ENCODE data around the gene ITGB3.

ITGB3 gene

DNA sequence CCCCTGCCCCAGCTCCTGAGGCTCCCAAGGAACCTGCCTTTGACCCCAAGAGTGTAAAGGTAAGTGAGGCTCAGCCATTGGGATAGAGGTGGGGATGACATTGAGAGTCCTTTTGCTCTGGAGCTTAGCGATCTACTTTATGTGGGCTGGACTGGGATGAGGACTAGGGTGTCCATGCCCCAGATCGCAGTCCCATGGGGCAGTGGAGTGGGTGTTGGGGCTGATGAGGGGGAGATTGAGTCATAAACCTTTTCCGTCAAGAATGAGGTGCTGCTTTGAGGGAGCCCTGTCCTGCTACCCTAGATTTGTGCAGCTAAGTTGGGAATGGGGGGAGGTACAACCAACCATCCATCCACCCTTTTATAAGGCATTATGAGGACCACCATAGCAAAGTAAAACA, 44.1 kb upstream of the ITGB3 start:
- Histone ChIP-seq H2BK5ac (ENCODE audit: low read length) (no peak overlapping the region), H3K4me1 (ENCODE audit: control insufficient read depth in 2 of 2, insufficient read depth in 1 of 2, low read depth in 1 of 2, low read length in 2 of 2) (peaks cover 8 to 17% of the 10 kb centered on the region in 2 donors), H4K91ac (ENCODE audit: low read depth, low read length, poor library complexity) (no peak overlapping the region), H3K27ac (replicated peaks; ENCODE audit: low read length) (no peak overlapping the region), H2BK15ac (ENCODE audit: low read length) (no peak overlapping the region), H3K9me3 (replicated peaks in 1 of 2; ENCODE audit: control insufficient read depth in 2 of 2, insufficient read depth in 1 of 2, low read depth in 1 of 2, low read length in 2 of 2) (no peaks in the 10 kb centered on the region), H2AK5ac (ENCODE audit: low read depth, low read length) (no peak overlapping the region), H3K4ac (ENCODE audit: low read length) (no peak overlapping the region), H2BK120ac (ENCODE audit: low read depth, low read length) (peak overlapping the region; percentile 61), H2AFZ (ENCODE audit: low read length) (peak overlapping the region; percentile 18), H3K27me3 (ENCODE audit: control insufficient read depth in 3 of 3, insufficient read depth in 3 of 3, low read depth in 1 of 3, low read length in 3 of 3) (peaks cover 0 to 34% (median 0%) of the 10 kb centered on the region in 3 experiments), H3K14ac (ENCODE audit: low read length) (no peak overlapping the region), H3K4me3 (ENCODE audit: low read length in 2 of 2) (no peak overlapping the region), H2BK12ac (ENCODE audit: low read length) (no peak overlapping the region), H3K4me2 (ENCODE audit: insufficient read depth, low read length, poor library complexity, severe bottlenecking) (no peak overlapping the region), H3K23ac (ENCODE audit: low read depth, low read length, poor library complexity) (no peak overlapping the region), H3K9ac (ENCODE audit: low read depth, low read length, poor library complexity) (no peak overlapping the region), H3K79me1 (ENCODE audit: low read depth, low read length) (no peaks in the 10 kb centered on the region), H3K18ac (ENCODE audit: low read length) (peak overlapping the region; percentile 66), H4K8ac (ENCODE audit: low read depth, low read length) (no peak overlapping the region), H3K36me3 (replicated peaks in 1 of 2; ENCODE audit: control insufficient read depth in 2 of 2, insufficient read depth in 2 of 2, low read length in 2 of 2) (no peaks in the 10 kb centered on the region)
- no peak for DNase-seq (ENCODE audit: low spot score)
- WGBS, 2 donors (ENCODE audit: extremely low coverage in 2 of 2, insufficient read length in 2 of 2, insufficient replicate concordance in 1 of 2), result no CpG with 5 or more reads among the region's 3 CpGs

DNA sequence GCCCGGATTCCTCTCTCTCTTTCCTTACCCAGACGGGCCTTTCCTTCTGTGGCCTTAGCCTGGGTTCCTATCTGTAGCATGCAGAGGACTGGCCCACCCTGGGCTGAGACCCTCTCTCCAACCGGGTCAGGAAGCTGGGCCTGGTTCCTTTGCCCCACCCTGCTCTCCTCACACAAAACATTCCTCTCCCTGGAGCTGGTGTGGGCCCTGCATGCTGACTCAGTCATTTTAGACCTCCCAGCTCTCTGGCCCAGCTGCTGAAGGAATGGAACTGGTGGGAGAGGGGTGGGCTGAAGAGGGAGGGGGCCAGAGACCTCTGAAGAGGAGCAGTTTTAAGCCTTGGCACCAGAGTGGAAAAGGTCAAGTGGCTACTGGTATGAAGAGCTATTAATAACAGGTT, 43.5 kb upstream of the ITGB3 start:
- no peak overlapping the region for H3K4ac ChIP-seq (ENCODE audit: low read length)
- no peak for DNase-seq (ENCODE audit: low spot score)
- no peak overlapping the region for H4K8ac ChIP-seq (ENCODE audit: low read depth, low read length)
- no peak overlapping the region for H3K9ac ChIP-seq (ENCODE audit: low read depth, low read length, poor library complexity)
- WGBS, 2 donors (ENCODE audit: extremely low coverage in 2 of 2, insufficient read length in 2 of 2, insufficient replicate concordance in 1 of 2), result no CpG with 5 or more reads among the region's 3 CpGs
- H3K27ac ChIP-seq (replicated peaks; ENCODE audit: low read length), result no peak overlapping the region
- no peak overlapping the region for H2BK5ac ChIP-seq (ENCODE audit: low read length)
- no peak overlapping the region for H2BK12ac ChIP-seq (ENCODE audit: low read length)
- peaks cover 0 to 32% (median 0%) of the 10 kb centered on the region in 3 experiments for H3K27me3 ChIP-seq (ENCODE audit: control insufficient read depth in 3 of 3, insufficient read depth in 3 of 3, low read depth in 1 of 3, low read length in 3 of 3)
- no peak overlapping the region for H2BK120ac ChIP-seq (ENCODE audit: low read depth, low read length)
- H4K91ac ChIP-seq (ENCODE audit: low read depth, low read length, poor library complexity), result no peak overlapping the region
- H3K4me1 ChIP-seq (ENCODE audit: control insufficient read depth in 2 of 2, insufficient read depth in 1 of 2, low read depth in 1 of 2, low read length in 2 of 2), result peaks cover 8 to 17% of the 10 kb centered on the region in 2 donors
- no peaks in the 10 kb centered on the region for H3K79me1 ChIP-seq (ENCODE audit: low read depth, low read length)
- H3K9me3 ChIP-seq (replicated peaks in 1 of 2; ENCODE audit: control insufficient read depth in 2 of 2, insufficient read depth in 1 of 2, low read depth in 1 of 2, low read length in 2 of 2), result no peaks in the 10 kb centered on the region
- peak overlapping the region; percentile 18 for H2AFZ ChIP-seq (ENCODE audit: low read length)
- H3K14ac ChIP-seq (ENCODE audit: low read length), result no peak overlapping the region
- H3K4me2 ChIP-seq (ENCODE audit: insufficient read depth, low read length, poor library complexity, severe bottlenecking), result no peak overlapping the region
- H3K18ac ChIP-seq (ENCODE audit: low read length), result peak overlapping the region; percentile 23
- H2AK5ac ChIP-seq (ENCODE audit: low read depth, low read length), result no peak overlapping the region
- H3K36me3 ChIP-seq (replicated peaks in 1 of 2; ENCODE audit: control insufficient read depth in 2 of 2, insufficient read depth in 2 of 2, low read length in 2 of 2), result no peaks in the 10 kb centered on the region
- H3K4me3 ChIP-seq (ENCODE audit: low read length in 2 of 2), result no peak overlapping the region
- H2BK15ac ChIP-seq (ENCODE audit: low read length), result no peak overlapping the region
- H3K23ac ChIP-seq (ENCODE audit: low read depth, low read length, poor library complexity), result no peak overlapping the region

DNA sequence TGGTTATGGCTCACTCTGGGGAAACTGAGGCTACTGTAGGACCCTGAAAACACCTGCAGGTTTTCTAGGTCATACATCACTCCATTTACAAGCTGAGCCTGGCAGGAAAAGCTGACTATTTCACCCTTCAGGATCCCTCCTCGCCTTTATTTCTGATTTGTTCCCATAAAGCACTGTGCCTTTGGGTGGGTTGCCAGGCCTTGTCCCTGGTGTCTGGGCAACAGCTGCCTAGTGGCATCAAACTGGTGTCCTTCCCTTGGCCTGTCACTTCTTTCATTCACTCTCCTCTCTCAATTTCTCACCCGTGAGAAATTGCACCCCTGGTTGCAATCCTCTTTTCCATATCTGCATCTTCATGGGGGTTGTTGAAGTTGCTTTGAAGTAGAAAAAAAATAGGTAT, 42.8 kb upstream of the ITGB3 start:
- H3K36me3 ChIP-seq (replicated peaks in 1 of 2; ENCODE audit: control insufficient read depth in 2 of 2, insufficient read depth in 2 of 2, low read length in 2 of 2), result no peaks in the 10 kb centered on the region
- H2BK120ac ChIP-seq (ENCODE audit: low read depth, low read length), result no peak overlapping the region
- no peak overlapping the region for H3K4me3 ChIP-seq (ENCODE audit: low read length in 2 of 2)
- no peak overlapping the region for H3K4me2 ChIP-seq (ENCODE audit: insufficient read depth, low read length, poor library complexity, severe bottlenecking)
- H2BK12ac ChIP-seq (ENCODE audit: low read length), result no peak overlapping the region
- H4K91ac ChIP-seq (ENCODE audit: low read depth, low read length, poor library complexity), result no peak overlapping the region
- H3K4me1 ChIP-seq (ENCODE audit: control insufficient read depth in 2 of 2, insufficient read depth in 1 of 2, low read depth in 1 of 2, low read length in 2 of 2), result peaks cover 8 to 14% of the 10 kb centered on the region in 2 donors
- no peak overlapping the region for H3K18ac ChIP-seq (ENCODE audit: low read length)
- no peak overlapping the region for H3K14ac ChIP-seq (ENCODE audit: low read length)
- no peak overlapping the region for H3K23ac ChIP-seq (ENCODE audit: low read depth, low read length, poor library complexity)
- H3K9me3 ChIP-seq (replicated peaks in 1 of 2; ENCODE audit: control insufficient read depth in 2 of 2, insufficient read depth in 1 of 2, low read depth in 1 of 2, low read length in 2 of 2), result no peaks in the 10 kb centered on the region
- H2BK15ac ChIP-seq (ENCODE audit: low read length), result no peak overlapping the region
- H2AFZ ChIP-seq (ENCODE audit: low read length), result no peak overlapping the region
- no CpG with 5 or more reads among the region's 2 CpGs for WGBS, 2 donors (ENCODE audit: extremely low coverage in 2 of 2, insufficient read length in 2 of 2, insufficient replicate concordance in 1 of 2)
- peaks cover 0 to 27% (median 0%) of the 10 kb centered on the region in 3 experiments for H3K27me3 ChIP-seq (ENCODE audit: control insufficient read depth in 3 of 3, insufficient read depth in 3 of 3, low read depth in 1 of 3, low read length in 3 of 3)
- no peaks in the 10 kb centered on the region for H3K79me1 ChIP-seq (ENCODE audit: low read depth, low read length)
- no peak overlapping the region for H2AK5ac ChIP-seq (ENCODE audit: low read depth, low read length)
- no peak overlapping the region for H3K9ac ChIP-seq (ENCODE audit: low read depth, low read length, poor library complexity)
- no peak overlapping the region for H3K27ac ChIP-seq (replicated peaks; ENCODE audit: low read length)
- no peak overlapping the region for H4K8ac ChIP-seq (ENCODE audit: low read depth, low read length)
- DNase-seq (ENCODE audit: low spot score), result no peak
- no peak overlapping the region for H3K4ac ChIP-seq (ENCODE audit: low read length)
- no peak overlapping the region for H2BK5ac ChIP-seq (ENCODE audit: low read length)

DNA sequence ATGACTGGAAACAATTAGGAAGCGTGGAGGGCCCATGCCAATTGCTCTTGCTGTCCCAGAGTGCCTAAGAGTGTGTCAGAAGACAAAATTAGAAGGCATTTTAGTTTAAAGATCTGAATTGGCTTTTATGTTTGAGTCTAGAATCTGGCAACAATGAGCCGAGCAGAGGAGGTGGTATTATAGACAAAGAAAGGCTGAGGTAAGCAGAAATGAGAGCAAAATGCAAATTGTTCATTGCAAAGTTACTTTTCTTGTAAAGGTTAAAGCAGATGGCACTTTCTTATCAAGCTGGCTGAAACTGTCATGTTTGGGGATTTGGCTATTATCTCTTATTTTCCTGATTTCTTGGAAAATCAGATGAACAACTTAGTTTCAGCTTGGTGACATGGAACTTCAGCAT, 41.2 kb upstream of the ITGB3 start:
- no peaks in the 10 kb centered on the region for H3K36me3 ChIP-seq (replicated peaks in 1 of 2; ENCODE audit: control insufficient read depth in 2 of 2, insufficient read depth in 2 of 2, low read length in 2 of 2)
- H3K9ac ChIP-seq (ENCODE audit: low read depth, low read length, poor library complexity), result no peak overlapping the region
- no peak for DNase-seq (ENCODE audit: low spot score)
- no peak overlapping the region for H2AFZ ChIP-seq (ENCODE audit: low read length)
- no peak overlapping the region for H3K27ac ChIP-seq (replicated peaks; ENCODE audit: low read length)
- H2AK5ac ChIP-seq (ENCODE audit: low read depth, low read length), result no peak overlapping the region
- H3K23ac ChIP-seq (ENCODE audit: low read depth, low read length, poor library complexity), result no peak overlapping the region
- H3K9me3 ChIP-seq (replicated peaks in 1 of 2; ENCODE audit: control insufficient read depth in 2 of 2, insufficient read depth in 1 of 2, low read depth in 1 of 2, low read length in 2 of 2), result no peaks in the 10 kb centered on the region
- no peak overlapping the region for H2BK5ac ChIP-seq (ENCODE audit: low read length)
- no peak overlapping the region for H3K4ac ChIP-seq (ENCODE audit: low read length)
- no peak overlapping the region for H2BK12ac ChIP-seq (ENCODE audit: low read length)
- H4K91ac ChIP-seq (ENCODE audit: low read depth, low read length, poor library complexity), result no peak overlapping the region
- H4K8ac ChIP-seq (ENCODE audit: low read depth, low read length), result no peak overlapping the region
- no peak overlapping the region for H3K14ac ChIP-seq (ENCODE audit: low read length)
- WGBS, 2 donors (ENCODE audit: extremely low coverage in 2 of 2, insufficient read length in 2 of 2, insufficient replicate concordance in 1 of 2), result no CpG with 5 or more reads among the region's 2 CpGs
- no peak overlapping the region for H2BK120ac ChIP-seq (ENCODE audit: low read depth, low read length)
- H3K27me3 ChIP-seq (ENCODE audit: control insufficient read depth in 3 of 3, insufficient read depth in 3 of 3, low read depth in 1 of 3, low read length in 3 of 3), result peaks cover 0 to 15% (median 0%) of the 10 kb centered on the region in 3 experiments
- H3K4me2 ChIP-seq (ENCODE audit: insufficient read depth, low read length, poor library complexity, severe bottlenecking), result no peak overlapping the region
- no peak overlapping the region for H3K4me3 ChIP-seq (ENCODE audit: low read length in 2 of 2)
- H2BK15ac ChIP-seq (ENCODE audit: low read length), result no peak overlapping the region
- H3K79me1 ChIP-seq (ENCODE audit: low read depth, low read length), result no peaks in the 10 kb centered on the region
- no peak overlapping the region for H3K18ac ChIP-seq (ENCODE audit: low read length)
- H3K4me1 ChIP-seq (ENCODE audit: control insufficient read depth in 2 of 2, insufficient read depth in 1 of 2, low read depth in 1 of 2, low read length in 2 of 2), result peaks cover 8 to 14% of the 10 kb centered on the region in 2 donors
